ENCODE data around the gene LMOD1.
"Not testable (repeated sequence)": the region's sequence is repeated elsewhere in the genome, so short reads cannot be mapped to it uniquely, and the experiment has no call there.

LMOD1 gene

GRCh38 chr1:201964261-201964660 lies 17.9 kb upstream of the LMOD1 start:
- H3K4me3 ChIP-seq (replicated peaks in 1 of 2; ENCODE audit: low read depth in 2 of 2, low read length in 2 of 2) = no peak overlapping the region
- no peak for TF ChIP-seq CTCF (IDR thresholded peaks at IDR 0.05; ENCODE audit: low read depth, low read length)
- peak; percentile 5 to 14 for DNase-seq (ENCODE audit: low read depth in 2 of 2)

GRCh38 chr1:201962382-201962781 lies 16.0 kb upstream of the LMOD1 start:
- DNase-seq (ENCODE audit: low read depth in 2 of 2) = not testable (repeated sequence)

GRCh38 chr1:201958348-201958747 lies 12.0 kb upstream of the LMOD1 start:
- no peak for TF ChIP-seq CTCF (IDR thresholded peaks at IDR 0.05; ENCODE audit: low read depth, low read length)
- H3K4me3 ChIP-seq (replicated peaks in 1 of 2; ENCODE audit: low read depth in 2 of 2, low read length in 2 of 2) = no peak overlapping the region
- no peak for DNase-seq (ENCODE audit: low read depth in 2 of 2)

More at GRCh38 chr1:201962382-201962781, 16.0 kb upstream of the LMOD1 start:
- H3K4me3 ChIP-seq (replicated peaks in 1 of 2; ENCODE audit: low read depth in 2 of 2, low read length in 2 of 2) = not testable (repeated sequence)

GRCh38 chr1:201955729-201956143 lies 9.4 kb upstream of the LMOD1 start:
- no peak for TF ChIP-seq CTCF (IDR thresholded peaks at IDR 0.05; ENCODE audit: low read depth, low read length)
- peak overlapping the region; percentile 94 to 96 for H3K4me3 ChIP-seq (replicated peaks in 1 of 2; ENCODE audit: low read depth in 2 of 2, low read length in 2 of 2)
- DNase-seq (ENCODE audit: low read depth in 2 of 2) = no peak

- peak; percentile 98 to 99 for DNase-seq (ENCODE audit: low read depth in 2 of 2)
- TF ChIP-seq CTCF (IDR thresholded peaks at IDR 0.05; ENCODE audit: low read depth, low read length) = no peak
- peak within 1 kb of the TSS; percentile 94 to 96 for H3K4me3 ChIP-seq (replicated peaks in 1 of 2; ENCODE audit: low read depth in 2 of 2, low read length in 2 of 2)
These were observed 8.8 kb upstream of the LMOD1 start, which contains the start of gene TIMM17A for GRCh38 chr1:201955009-201955728. Gene TIMM17A, plus strand, starts transcription at chr1:201955503. Its CDS starts 24 bp downstream, at chr1:201955527.

- DNase-seq (ENCODE audit: low read depth in 2 of 2) = no peak
These were observed 8.1 kb upstream of the LMOD1 start for GRCh38 chr1:201954263-201955008.

More at GRCh38 chr1:201954263-201955008, 8.1 kb upstream of the LMOD1 start:
- peak overlapping the region; percentile 94 to 96 for H3K4me3 ChIP-seq (replicated peaks in 1 of 2; ENCODE audit: low read depth in 2 of 2, low read length in 2 of 2)
- no peak for TF ChIP-seq CTCF (IDR thresholded peaks at IDR 0.05; ENCODE audit: low read depth, low read length)
